ENCODE measurements around the gene DHX16. TPM values are rescaled to one million over a fixed set of nuclear protein-coding genes. Genes with fewer than 3 reads are reported as not detected.

Gene DHX16
- total RNA-seq, 1 donor from 2014 or later: 52.0 TPM

- DNase-seq (ENCODE audit: low read depth): no peak
- H3K4me3 ChIP-seq (ENCODE audit: low read depth, low read length): peak overlapping the region; percentile 35
- TF ChIP-seq, protein P1, sequence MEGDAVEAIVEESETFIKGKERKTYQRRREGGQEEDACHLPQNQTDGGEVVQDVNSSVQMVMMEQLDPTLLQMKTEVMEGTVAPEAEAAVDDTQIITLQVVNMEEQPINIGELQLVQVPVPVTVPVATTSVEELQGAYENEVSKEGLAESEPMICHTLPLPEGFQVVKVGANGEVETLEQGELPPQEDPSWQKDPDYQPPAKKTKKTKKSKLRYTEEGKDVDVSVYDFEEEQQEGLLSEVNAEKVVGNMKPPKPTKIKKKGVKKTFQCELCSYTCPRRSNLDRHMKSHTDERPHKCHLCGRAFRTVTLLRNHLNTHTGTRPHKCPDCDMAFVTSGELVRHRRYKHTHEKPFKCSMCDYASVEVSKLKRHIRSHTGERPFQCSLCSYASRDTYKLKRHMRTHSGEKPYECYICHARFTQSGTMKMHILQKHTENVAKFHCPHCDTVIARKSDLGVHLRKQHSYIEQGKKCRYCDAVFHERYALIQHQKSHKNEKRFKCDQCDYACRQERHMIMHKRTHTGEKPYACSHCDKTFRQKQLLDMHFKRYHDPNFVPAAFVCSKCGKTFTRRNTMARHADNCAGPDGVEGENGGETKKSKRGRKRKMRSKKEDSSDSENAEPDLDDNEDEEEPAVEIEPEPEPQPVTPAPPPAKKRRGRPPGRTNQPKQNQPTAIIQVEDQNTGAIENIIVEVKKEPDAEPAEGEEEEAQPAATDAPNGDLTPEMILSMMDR (conservative IDR thresholded peaks at IDR 0.05; ENCODE audit: low read depth, low read length): no peak
Measured at GRCh38 chr6:30614044-30614842, 58.6 kb downstream of the DHX16 start.

- TF ChIP-seq, protein P1 (conservative IDR thresholded peaks at IDR 0.05; ENCODE audit: low read depth, low read length): no peak
- H3K4me3 ChIP-seq (ENCODE audit: low read depth, low read length): no peak overlapping the region
- DNase-seq (ENCODE audit: low read depth): no peak
Measured at GRCh38 chr6:30613251-30614043, 59.4 kb downstream of the DHX16 start.

DNA sequence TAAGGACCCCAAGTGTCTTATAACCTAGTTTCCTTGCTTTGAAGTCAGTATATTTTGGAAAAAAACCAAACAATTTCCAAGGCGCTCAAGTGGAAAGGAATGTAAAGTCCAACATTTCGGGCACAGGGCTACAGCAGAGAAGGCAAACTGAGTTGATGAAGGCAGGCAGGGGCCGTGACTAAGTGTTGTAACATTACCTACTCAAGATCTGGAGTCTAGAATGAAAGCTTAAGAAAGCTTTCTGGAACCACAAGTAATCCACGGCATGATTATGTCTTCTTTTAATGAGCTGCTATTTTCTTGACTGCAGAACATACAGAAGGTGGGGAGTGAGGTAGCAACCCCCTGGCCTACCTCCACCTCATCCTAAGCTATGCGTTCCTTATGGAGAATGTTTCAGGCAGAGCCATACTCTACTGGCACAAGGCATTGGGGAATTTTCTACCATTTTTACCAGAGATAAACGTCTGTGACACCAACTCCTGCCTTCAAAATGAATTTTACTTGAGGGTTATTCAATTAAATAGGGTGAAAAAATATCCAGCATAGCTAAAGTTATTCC lies 60.0 kb downstream of the DHX16 start:
- DNase-seq (ENCODE audit: low read depth): no peak
- TF ChIP-seq, protein P1 (conservative IDR thresholded peaks at IDR 0.05; ENCODE audit: low read depth, low read length): no peak
- H3K4me3 ChIP-seq (ENCODE audit: low read depth, low read length): no peak overlapping the region

GRCh38 chr6:30612213-30612612 lies 60.6 kb downstream of the DHX16 start:
- TF ChIP-seq, protein P1 (conservative IDR thresholded peaks at IDR 0.05; ENCODE audit: low read depth, low read length): peak; percentile 51
- no peak for DNase-seq (ENCODE audit: low read depth)
- H3K4me3 ChIP-seq (ENCODE audit: low read depth, low read length): no peak overlapping the region

- TF ChIP-seq, protein P1 (conservative IDR thresholded peaks at IDR 0.05; ENCODE audit: low read depth, low read length): no peak
- no peak overlapping the region for H3K4me3 ChIP-seq (ENCODE audit: low read depth, low read length)
- no peak for DNase-seq (ENCODE audit: low read depth)
Measured at GRCh38 chr6:30611856-30612194, 61.0 kb downstream of the DHX16 start.

DNA sequence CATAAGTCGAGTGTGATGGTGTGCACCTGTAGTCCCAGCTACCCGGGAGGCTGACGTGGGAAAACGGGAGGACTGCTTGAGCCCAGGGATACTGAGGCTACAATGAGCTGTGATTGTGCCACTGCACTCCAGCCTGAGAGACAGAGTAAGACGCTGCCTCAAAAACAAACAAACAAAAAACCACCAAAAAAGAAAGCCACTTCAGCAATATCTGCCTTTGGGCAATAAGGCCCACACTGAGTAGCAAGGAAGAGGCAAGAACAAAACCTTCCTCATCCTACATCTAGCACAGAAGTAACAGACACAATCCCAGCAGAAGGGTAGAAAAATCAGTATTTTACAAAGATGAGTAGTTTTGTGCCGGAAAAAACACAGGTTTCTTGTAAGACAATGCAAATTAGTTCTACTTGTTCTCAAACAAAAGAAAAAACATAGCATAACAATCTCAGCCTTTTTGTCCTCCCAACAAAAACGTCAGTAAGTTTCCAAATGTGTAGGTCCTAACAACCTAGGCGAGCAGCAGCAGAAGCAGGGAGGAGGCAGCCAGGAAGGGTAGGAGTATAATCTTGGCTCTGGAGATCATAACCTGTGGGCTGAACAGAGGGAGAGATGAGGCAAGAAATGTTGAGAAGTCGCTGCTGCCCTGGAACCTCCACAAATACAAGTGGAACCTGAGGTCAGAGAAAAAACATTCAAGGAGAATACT lies 61.5 kb downstream of the DHX16 start:
- H3K4me3 ChIP-seq (ENCODE audit: low read depth, low read length): no peak overlapping the region
- DNase-seq (ENCODE audit: low read depth): no peak
- TF ChIP-seq, protein P1 (conservative IDR thresholded peaks at IDR 0.05; ENCODE audit: low read depth, low read length): no peak
